ENCODE measurements around the gene CSAD. TPM values are rescaled to one million over a fixed set of nuclear protein-coding genes. Genes with fewer than 3 reads are reported as not detected.

CSAD gene
- total and polyA plus RNA-seq, 2 of the 13 experiments (the other 11 are each of a cell fraction or from before 2014, with no cell fraction given): 7.2 to 23.5 TPM

DNA sequence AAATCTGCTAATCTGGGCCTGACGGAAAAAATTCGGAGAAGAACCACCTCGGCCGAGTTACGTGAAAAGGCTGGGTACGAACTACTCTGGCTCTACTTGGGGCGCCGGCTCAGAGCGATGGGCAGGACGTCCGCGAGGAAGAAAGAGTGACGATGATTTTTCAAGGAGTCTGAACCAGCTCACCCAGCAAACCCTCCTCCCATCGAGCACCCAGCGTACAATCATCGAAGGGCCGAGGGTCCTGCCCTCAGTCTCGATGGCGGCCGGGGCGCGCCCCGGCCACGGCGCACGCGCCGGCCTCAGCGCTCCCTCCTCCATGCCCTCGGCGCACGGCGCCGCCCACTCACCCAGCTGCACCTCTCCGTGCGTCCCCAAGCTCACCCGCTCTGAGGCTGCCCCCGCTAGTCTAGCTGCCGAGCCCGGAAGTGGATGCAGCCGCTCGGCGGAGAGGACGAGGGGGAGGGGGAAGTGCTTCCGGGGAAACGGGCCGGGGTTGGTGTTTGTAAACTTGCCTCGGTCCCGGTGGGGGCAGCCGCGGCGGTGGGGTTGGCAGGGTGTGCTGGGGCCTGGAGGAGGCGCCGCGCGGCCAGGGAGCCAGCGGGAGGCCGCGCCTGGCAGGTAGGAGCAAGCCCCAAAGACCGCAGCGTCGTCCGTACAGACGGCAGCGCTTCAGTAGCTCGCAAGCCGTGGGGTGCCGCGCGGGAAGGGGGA lies at the start of gene CSAD, which contains the start of gene ZNF740 (continued):
- TF ChIP-seq, protein P1, sequence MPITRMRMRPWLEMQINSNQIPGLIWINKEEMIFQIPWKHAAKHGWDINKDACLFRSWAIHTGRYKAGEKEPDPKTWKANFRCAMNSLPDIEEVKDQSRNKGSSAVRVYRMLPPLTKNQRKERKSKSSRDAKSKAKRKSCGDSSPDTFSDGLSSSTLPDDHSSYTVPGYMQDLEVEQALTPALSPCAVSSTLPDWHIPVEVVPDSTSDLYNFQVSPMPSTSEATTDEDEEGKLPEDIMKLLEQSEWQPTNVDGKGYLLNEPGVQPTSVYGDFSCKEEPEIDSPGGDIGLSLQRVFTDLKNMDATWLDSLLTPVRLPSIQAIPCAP (CRISPR knock-in tag; IDR thresholded peaks at IDR 0.05; ENCODE audit: low read depth): no peak
- TF ChIP-seq, protein P2, sequence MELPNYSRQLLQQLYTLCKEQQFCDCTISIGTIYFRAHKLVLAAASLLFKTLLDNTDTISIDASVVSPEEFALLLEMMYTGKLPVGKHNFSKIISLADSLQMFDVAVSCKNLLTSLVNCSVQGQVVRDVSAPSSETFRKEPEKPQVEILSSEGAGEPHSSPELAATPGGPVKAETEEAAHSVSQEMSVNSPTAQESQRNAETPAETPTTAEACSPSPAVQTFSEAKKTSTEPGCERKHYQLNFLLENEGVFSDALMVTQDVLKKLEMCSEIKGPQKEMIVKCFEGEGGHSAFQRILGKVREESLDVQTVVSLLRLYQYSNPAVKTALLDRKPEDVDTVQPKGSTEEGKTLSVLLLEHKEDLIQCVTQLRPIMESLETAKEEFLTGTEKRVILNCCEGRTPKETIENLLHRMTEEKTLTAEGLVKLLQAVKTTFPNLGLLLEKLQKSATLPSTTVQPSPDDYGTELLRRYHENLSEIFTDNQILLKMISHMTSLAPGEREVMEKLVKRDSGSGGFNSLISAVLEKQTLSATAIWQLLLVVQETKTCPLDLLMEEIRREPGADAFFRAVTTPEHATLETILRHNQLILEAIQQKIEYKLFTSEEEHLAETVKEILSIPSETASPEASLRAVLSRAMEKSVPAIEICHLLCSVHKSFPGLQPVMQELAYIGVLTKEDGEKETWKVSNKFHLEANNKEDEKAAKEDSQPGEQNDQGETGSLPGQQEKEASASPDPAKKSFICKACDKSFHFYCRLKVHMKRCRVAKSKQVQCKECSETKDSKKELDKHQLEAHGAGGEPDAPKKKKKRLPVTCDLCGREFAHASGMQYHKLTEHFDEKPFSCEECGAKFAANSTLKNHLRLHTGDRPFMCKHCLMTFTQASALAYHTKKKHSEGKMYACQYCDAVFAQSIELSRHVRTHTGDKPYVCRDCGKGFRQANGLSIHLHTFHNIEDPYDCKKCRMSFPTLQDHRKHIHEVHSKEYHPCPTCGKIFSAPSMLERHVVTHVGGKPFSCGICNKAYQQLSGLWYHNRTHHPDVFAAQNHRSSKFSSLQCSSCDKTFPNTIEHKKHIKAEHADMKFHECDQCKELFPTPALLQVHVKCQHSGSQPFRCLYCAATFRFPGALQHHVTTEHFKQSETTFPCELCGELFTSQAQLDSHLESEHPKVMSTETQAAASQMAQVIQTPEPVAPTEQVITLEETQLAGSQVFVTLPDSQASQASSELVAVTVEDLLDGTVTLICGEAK (IDR thresholded peaks at IDR 0.05): peak; percentile 74
- TF ChIP-seq, protein P2 (CRISPR knock-in tag; IDR thresholded peaks at IDR 0.05): no peak; the same call in 1 of the 2 replicates
- TF ChIP-seq, protein P3, sequence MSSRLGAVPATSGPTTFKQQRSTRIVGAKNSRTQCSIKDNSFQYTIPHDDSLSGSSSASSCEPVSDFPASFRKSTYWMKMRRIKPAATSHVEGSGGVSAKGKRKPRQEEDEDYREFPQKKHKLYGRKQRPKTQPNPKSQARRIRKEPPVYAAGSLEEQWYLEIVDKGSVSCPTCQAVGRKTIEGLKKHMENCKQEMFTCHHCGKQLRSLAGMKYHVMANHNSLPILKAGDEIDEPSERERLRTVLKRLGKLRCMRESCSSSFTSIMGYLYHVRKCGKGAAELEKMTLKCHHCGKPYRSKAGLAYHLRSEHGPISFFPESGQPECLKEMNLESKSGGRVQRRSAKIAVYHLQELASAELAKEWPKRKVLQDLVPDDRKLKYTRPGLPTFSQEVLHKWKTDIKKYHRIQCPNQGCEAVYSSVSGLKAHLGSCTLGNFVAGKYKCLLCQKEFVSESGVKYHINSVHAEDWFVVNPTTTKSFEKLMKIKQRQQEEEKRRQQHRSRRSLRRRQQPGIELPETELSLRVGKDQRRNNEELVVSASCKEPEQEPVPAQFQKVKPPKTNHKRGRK (CRISPR knock-in tag; IDR thresholded peaks at IDR 0.05): no peak
- TF ChIP-seq NPAS2 (CRISPR knock-in tag; IDR thresholded peaks at IDR 0.05; ENCODE audit: borderline replicate concordance) (no peak), CAMTA2 (CRISPR knock-in tag; IDR thresholded peaks at IDR 0.05; ENCODE audit: borderline replicate concordance) (peak; percentile 23; the same call in 1 of the 2 replicates), SNRNP70 (IDR thresholded peaks at IDR 0.05; ENCODE audit: low read depth, low read length) (no peak), ZNF136 (CRISPR knock-in tag; IDR thresholded peaks at IDR 0.05; ENCODE audit: low read depth) (no peak), ZNF432 (CRISPR knock-in tag; IDR thresholded peaks at IDR 0.05; ENCODE audit: borderline replicate concordance) (no peak), BORCS8-MEF2B (CRISPR knock-in tag; IDR thresholded peaks at IDR 0.05) (peak; percentile 43; the same call in 1 of the 2 replicates)
- TF ChIP-seq, protein P4, sequence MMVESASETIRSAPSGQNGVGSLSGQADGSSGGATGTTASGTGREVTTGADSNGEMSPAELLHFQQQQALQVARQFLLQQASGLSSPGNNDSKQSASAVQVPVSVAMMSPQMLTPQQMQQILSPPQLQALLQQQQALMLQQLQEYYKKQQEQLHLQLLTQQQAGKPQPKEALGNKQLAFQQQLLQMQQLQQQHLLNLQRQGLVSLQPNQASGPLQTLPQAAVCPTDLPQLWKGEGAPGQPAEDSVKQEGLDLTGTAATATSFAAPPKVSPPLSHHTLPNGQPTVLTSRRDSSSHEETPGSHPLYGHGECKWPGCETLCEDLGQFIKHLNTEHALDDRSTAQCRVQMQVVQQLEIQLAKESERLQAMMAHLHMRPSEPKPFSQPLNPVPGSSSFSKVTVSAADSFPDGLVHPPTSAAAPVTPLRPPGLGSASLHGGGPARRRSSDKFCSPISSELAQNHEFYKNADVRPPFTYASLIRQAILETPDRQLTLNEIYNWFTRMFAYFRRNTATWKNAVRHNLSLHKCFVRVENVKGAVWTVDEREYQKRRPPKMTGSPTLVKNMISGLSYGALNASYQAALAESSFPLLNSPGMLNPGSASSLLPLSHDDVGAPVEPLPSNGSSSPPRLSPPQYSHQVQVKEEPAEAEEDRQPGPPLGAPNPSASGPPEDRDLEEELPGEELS (CRISPR knock-in tag; IDR thresholded peaks at IDR 0.05): peak; percentile 87
- TF ChIP-seq, protein P5, sequence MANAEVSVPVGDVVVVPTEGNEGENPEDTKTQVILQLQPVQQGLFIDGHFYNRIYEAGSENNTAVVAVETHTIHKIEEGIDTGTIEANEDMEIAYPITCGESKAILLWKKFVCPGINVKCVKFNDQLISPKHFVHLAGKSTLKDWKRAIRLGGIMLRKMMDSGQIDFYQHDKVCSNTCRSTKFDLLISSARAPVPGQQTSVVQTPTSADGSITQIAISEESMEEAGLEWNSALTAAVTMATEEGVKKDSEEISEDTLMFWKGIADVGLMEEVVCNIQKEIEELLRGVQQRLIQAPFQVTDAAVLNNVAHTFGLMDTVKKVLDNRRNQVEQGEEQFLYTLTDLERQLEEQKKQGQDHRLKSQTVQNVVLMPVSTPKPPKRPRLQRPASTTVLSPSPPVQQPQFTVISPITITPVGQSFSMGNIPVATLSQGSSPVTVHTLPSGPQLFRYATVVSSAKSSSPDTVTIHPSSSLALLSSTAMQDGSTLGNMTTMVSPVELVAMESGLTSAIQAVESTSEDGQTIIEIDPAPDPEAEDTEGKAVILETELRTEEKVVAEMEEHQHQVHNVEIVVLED (CRISPR knock-in tag; IDR thresholded peaks at IDR 0.05; ENCODE audit: borderline replicate concordance): peak; percentile 88; the same call in 1 of the 2 replicates

Data from HepG2 (cell line).